Hepatocyte (in vitro differentiated cells): ENCODE results near the gene ARID2.

Experiments used
- EZH2 ChIP-seq: fragments of 200-600 bp; sonication (generic); IDR thresholded peaks from 2 replicates; pipeline ENCODE4 v1.6.1; 2016; ENCODE audit warnings: antibody characterized with exemption, mild to moderate bottlenecking, borderline replicate concordance
- TF ChIP-seq, protein P1 (sequence below): fragments of 200-600 bp; sonication (generic); IDR thresholded peaks from 2 replicates; pipeline ENCODE4 v1.5.1; 2016; ENCODE audit warnings: antibody characterized with exemption, mild to moderate bottlenecking; ENCODE audit not compliant: poor library complexity

DNA sequence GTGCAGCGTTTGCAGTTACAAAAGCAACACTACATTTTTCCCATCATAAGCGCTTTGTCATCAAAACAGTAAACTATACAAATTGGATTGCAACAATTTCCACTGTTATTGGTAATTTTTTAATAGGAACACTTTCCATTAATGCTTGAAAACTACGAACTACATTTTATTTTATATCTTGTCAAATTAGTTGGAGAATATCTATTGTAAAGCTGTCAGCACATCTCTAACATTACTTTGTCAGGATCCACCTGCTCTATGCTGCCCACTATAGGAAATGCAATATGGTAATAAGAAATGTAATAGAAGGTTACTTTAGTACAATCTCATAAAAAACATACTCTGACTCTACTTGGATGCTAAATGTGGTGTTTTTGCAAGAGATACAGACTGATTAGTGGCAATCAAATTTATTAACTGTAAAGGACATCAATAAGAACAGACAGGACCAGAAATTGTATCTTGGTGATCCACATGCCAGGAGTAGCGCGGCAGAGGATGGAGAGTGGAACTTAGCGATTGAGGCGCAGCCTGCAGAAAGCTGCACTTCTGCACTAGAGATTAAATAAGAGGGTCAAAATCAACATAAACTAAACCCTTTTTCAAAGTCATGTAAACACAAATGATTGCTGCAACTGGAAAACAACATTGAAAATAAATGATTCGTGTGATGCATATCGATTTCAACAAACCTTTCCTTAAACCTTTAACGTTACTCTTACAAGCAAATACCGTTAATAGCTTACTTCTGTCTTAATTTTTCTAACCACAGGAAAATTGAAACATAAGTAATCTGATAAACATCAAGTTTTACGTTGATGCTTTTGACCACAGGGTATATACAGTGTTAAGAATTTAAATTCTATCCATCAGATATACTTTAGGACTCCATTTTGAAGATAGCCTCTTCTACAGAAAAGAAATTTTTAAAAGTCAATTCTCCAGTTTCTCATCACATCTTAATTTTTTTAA lies 3.6 kb upstream of the ARID2 start:
- TF ChIP-seq, protein P1, sequence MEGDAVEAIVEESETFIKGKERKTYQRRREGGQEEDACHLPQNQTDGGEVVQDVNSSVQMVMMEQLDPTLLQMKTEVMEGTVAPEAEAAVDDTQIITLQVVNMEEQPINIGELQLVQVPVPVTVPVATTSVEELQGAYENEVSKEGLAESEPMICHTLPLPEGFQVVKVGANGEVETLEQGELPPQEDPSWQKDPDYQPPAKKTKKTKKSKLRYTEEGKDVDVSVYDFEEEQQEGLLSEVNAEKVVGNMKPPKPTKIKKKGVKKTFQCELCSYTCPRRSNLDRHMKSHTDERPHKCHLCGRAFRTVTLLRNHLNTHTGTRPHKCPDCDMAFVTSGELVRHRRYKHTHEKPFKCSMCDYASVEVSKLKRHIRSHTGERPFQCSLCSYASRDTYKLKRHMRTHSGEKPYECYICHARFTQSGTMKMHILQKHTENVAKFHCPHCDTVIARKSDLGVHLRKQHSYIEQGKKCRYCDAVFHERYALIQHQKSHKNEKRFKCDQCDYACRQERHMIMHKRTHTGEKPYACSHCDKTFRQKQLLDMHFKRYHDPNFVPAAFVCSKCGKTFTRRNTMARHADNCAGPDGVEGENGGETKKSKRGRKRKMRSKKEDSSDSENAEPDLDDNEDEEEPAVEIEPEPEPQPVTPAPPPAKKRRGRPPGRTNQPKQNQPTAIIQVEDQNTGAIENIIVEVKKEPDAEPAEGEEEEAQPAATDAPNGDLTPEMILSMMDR, result peak; percentile 70
- no peak for TF ChIP-seq EZH2
